Endodermal cell (in vitro differentiated cells): ENCODE results near the gene JAZF1. TPM values are rescaled to one million over a fixed set of nuclear protein-coding genes. Genes with fewer than 3 reads are reported as not detected.

Source experiments
- DNase-seq: peaks from one replicate; pipeline ENCODE4 v3.0.0-alpha.2; 2017
- H3K27ac ChIP-seq: 2 replicates; pipeline ENCODE4 v1.5.1; 2013; ENCODE audit warnings: mild to moderate bottlenecking, low read depth, low read length, moderate library complexity
- H3K27me3 ChIP-seq: 2 replicates; pipeline ENCODE4 v1.6.1; 2013; ENCODE audit warnings: mild to moderate bottlenecking, low read length, moderate library complexity; ENCODE audit not compliant: insufficient read depth, control insufficient read depth, poor library complexity, severe bottlenecking
- H3K36me3 ChIP-seq: 2 replicates; pipeline ENCODE4 v1.7.0; 2013; ENCODE audit warnings: mild to moderate bottlenecking, low read length, moderate library complexity; ENCODE audit not compliant: control insufficient read depth, insufficient read depth
- H3K4me1 ChIP-seq: one replicate; pipeline ENCODE4 v1.7.0; 2013; ENCODE audit warnings: low read length; ENCODE audit not compliant: control insufficient read depth, insufficient read depth
- H3K4me3 ChIP-seq: 2 replicates; pipeline ENCODE4 v1.5.1; 2013; ENCODE audit warnings: mild to moderate bottlenecking, low read length, moderate library complexity
- H3K9ac ChIP-seq: 2 replicates; pipeline ENCODE4 v1.6.1; 2013; ENCODE audit warnings: mild to moderate bottlenecking, low read length, moderate library complexity; ENCODE audit not compliant: poor library complexity, severe bottlenecking; ENCODE audit errors: extremely low read depth
- H3K9me3 ChIP-seq: 2 replicates; pipeline ENCODE4 v1.6.1; 2013; ENCODE audit warnings: mild to moderate bottlenecking, low read length, moderate library complexity; ENCODE audit not compliant: control insufficient read depth
- H3K27ac Mint-ChIP-seq: 2 replicates; pipeline ENCODE4 v1.8.0; 2020; ENCODE audit warnings: mixed read lengths
- H3K27me3 Mint-ChIP-seq: 2 replicates; pipeline ENCODE4 v1.8.0; 2021; ENCODE audit warnings: mild to moderate bottlenecking, mixed read lengths; ENCODE audit not compliant: insufficient read depth
- H3K36me3 Mint-ChIP-seq: 2 replicates; pipeline ENCODE4 v1.8.0; 2020; ENCODE audit warnings: low read depth, mixed read lengths
- H3K4me1 Mint-ChIP-seq: 2 replicates; pipeline ENCODE4 v1.8.0; 2020; ENCODE audit warnings: mixed read lengths
- H3K4me3 Mint-ChIP-seq: 2 replicates; pipeline ENCODE4 v1.8.0; 2020; ENCODE audit warnings: mild to moderate bottlenecking, moderate library complexity, mixed read lengths
- H3K9me3 Mint-ChIP-seq: 2 replicates; pipeline ENCODE4 v1.8.0; 2020; ENCODE audit warnings: mild to moderate bottlenecking, mixed read lengths
- CTCF ChIP-seq: fragments of 200-600 bp; sonication (generic); conservative IDR thresholded peaks from 2 replicates; pipeline ENCODE4 v1.5.0; 2021; ENCODE audit warnings: antibody characterized with exemption, mild to moderate bottlenecking
- WGBS, 2 experiments: methylation state at CpG; one replicate each; pipeline versions ENCODE4 v1.1.5 to v1.1.7; 2013; ENCODE audit warnings: missing lambda C conversion rate in 2 of 2, mixed read lengths in 1 of 2; ENCODE audit not compliant: insufficient coverage in 1 of 2, insufficient read length in 1 of 2; 5-methylcytosine and 5-hydroxymethylcytosine counted together
- total RNA-seq, 2 donors: library from RNA; stranded (reverse); fragmentation: NEBNext Ultra II Directional in 1 of 2; extraction: Animal tissue kit (Norgen Biotek cat#: 25700) in 1 of 2; gene quantifications; 2 replicates in 1 of 2; 3 replicates in 1 of 2; pipeline ENCODE4 v1.2.1, GENCODE V29; 2021

The JAZF1 gene
- total RNA-seq, 2 donors from 2014 or later = 18.3 to 33.6 TPM

GRCh38 chr7:28149291-28150101 lies 31.1 kb downstream of the JAZF1 start:
- Histone ChIP-seq H3K9ac (no peak overlapping the region), H3K9me3 (no peaks in the 10 kb centered on the region), H3K27ac (peak overlapping the region; percentile 47), H3K4me1 (peaks cover 26% of the 10 kb centered on the region), H3K27me3 (no peaks in the 10 kb centered on the region), H3K4me3 (peak overlapping the region; percentile 34), H3K36me3 (no peaks in the 10 kb centered on the region)
- peaks cover 61% of the 10 kb centered on the region for H3K4me1 Mint-ChIP-seq
- H3K4me3 Mint-ChIP-seq = peak overlapping the region; percentile 1
- WGBS, 2 experiments = 49 to 59% methylated on average over 3 to 8 of the region's 8 CpGs
- H3K27me3 Mint-ChIP-seq = no peaks in the 10 kb centered on the region
- DNase-seq = no peak
- no peak for TF ChIP-seq CTCF
- no peaks in the 10 kb centered on the region for H3K9me3 Mint-ChIP-seq
- peaks cover 4% of the 10 kb centered on the region for H3K36me3 Mint-ChIP-seq
- H3K27ac Mint-ChIP-seq = peak overlapping the region; percentile 52

DNA sequence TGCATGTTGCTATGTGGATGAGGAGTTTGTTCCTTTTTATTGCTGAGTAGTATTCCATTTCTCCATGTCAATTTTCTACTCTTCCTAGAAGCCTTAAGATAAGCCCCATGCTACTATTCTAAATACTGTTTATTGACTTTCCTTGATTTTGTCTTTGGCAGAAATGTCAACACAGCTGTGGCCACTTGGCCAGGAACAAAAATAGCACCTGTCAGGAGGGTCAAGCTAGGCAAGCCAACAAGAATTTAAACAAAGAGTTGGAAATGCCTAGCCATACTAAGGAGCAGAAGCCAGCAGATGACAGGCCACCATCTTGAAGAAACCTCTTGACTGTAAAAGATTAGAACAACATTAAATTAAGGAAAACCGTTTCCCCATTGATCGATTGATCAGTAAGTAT lies 34.7 kb downstream of the JAZF1 start:
- Mint-ChIP-seq H3K4me3 (no peak overlapping the region), H3K27me3 (no peaks in the 10 kb centered on the region), H3K4me1 (peaks cover 71% of the 10 kb centered on the region), H3K36me3 (peaks cover 4% of the 10 kb centered on the region), H3K9me3 (no peaks in the 10 kb centered on the region), H3K27ac (peak overlapping the region; percentile 36)
- no peak for TF ChIP-seq CTCF
- Histone ChIP-seq H3K27ac (no peak overlapping the region), H3K9me3 (no peaks in the 10 kb centered on the region), H3K4me1 (peaks cover 26% of the 10 kb centered on the region), H3K36me3 (no peaks in the 10 kb centered on the region), H3K4me3 (no peak overlapping the region), H3K27me3 (no peaks in the 10 kb centered on the region), H3K9ac (no peak overlapping the region)
- DNase-seq = no peak
- WGBS, 2 experiments = 71 to 93% methylated on average over 2 of the region's 2 CpGs

DNA sequence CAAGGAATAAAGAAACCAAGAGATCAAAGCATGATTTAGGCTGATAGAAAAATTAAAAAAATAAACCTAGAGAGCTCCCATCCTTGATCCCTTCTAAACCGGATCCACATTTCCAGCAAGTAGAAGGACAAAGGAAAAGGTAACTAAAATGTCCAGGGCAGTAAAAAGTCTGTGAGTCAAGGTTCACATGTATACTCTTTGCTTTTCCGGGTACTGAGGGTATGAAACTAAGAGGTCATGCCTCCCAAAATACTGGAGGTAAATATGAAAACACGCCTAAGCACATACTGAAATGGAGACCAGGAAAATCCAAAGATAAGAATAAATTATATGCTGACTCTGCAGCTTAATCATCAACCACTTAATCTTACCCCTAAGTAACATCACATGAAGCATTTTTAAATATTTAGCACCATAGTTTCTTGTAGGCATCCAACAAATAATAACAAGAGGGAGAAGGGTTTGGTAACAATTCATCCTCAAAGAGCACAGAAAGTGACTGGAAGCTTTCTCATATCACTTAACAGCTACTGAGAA lies 35.4 kb downstream of the JAZF1 start:
- H3K9ac ChIP-seq = no peak overlapping the region
- no peaks in the 10 kb centered on the region for H3K9me3 ChIP-seq
- Mint-ChIP-seq H3K27ac (no peak overlapping the region), H3K27me3 (no peaks in the 10 kb centered on the region), H3K4me3 (no peak overlapping the region), H3K4me1 (peaks cover 65% of the 10 kb centered on the region), H3K9me3 (no peaks in the 10 kb centered on the region), H3K36me3 (peaks cover 4% of the 10 kb centered on the region)
- WGBS, 2 experiments = 91% methylated on average over 3 of the region's 3 CpGs; no CpG with 5 or more reads in 1 of the 2 experiments
- H3K4me1 ChIP-seq = peaks cover 21% of the 10 kb centered on the region
- H3K4me3 ChIP-seq = no peak overlapping the region
- DNase-seq = no peak
- H3K27me3 ChIP-seq = no peaks in the 10 kb centered on the region
- H3K27ac ChIP-seq = no peak overlapping the region
- TF ChIP-seq CTCF = no peak
- no peaks in the 10 kb centered on the region for H3K36me3 ChIP-seq
